ENCODE measurements around the gene WNT9A.

WNT9A gene

GRCh38 chr1:227918083-227918700, 29.5 kb downstream of the WNT9A start (continued):
- no peak for TF ChIP-seq ZBTB49 (tag by site-specific recombination; IDR thresholded peaks at IDR 0.05; ENCODE audit: low read depth)
- TF ChIP-seq ZNF791 (tag by site-specific recombination; IDR thresholded peaks at IDR 0.05) = no peak
- no peak for TF ChIP-seq MZF1 (tag by site-specific recombination; IDR thresholded peaks at IDR 0.05; ENCODE audit: borderline replicate concordance)
- no peak for TF ChIP-seq ZFP41 (tag by site-specific recombination; IDR thresholded peaks at IDR 0.05; ENCODE audit: borderline replicate concordance)
- no peak for TF ChIP-seq ZNF184 (tag by site-specific recombination; IDR thresholded peaks at IDR 0.05)

- no peak overlapping the region for H3K27ac ChIP-seq (ENCODE audit: extremely low read depth, low read depth, low read length)
- ChIA-PET CTCF (interaction anchor here (0.7 to 1.1 kb wide), 2 partner anchors 31 to 37 kb away, joined by 3 to 5 read pairs; no protein-coding TSS in a partner anchor), POLR2A (interaction anchor here (1.4 kb wide), 1 partner anchor 30 kb away, joined by 4 read pairs; the partner anchor contains the start of gene WNT9A)
- H3K4me3 ChIP-seq (ENCODE audit: low read depth, low read length) = no peak overlapping the region
- 0 out of 2 replicates have a peak, but pooled peaks cover 2% of the 10 kb centered on the region for H3K4me1 ChIP-seq (ENCODE audit: control insufficient read depth, insufficient read depth, low read length)
- H3K9me3 ChIP-seq (ENCODE audit: control insufficient read depth, insufficient read depth, low read depth, low read length) = no peaks in the 10 kb centered on the region
- H3K36me3 ChIP-seq (ENCODE audit: control insufficient read depth in 2 of 2, insufficient read depth in 1 of 2, low read length in 2 of 2) = peaks cover 0 to 10% of the 10 kb centered on the region in 2 experiments; a peak in 1 of 3 replicates
- TF ChIP-seq GLIS2 (tag by site-specific recombination; IDR thresholded peaks at IDR 0.05) (peak; percentile 50), EGR2 (tag by site-specific recombination; IDR thresholded peaks at IDR 0.05; ENCODE audit: low read depth) (peak; percentile 28; the same call in 1 of the 2 replicates), BCL11A (tag by site-specific recombination; IDR thresholded peaks at IDR 0.05; ENCODE audit: low read depth) (no peak), ZNF600 (tag by site-specific recombination; IDR thresholded peaks at IDR 0.05) (0 out of 2 replicates have a peak, but pooled peaks have one; percentile 33), HOXA7 (CRISPR knock-in tag; IDR thresholded peaks at IDR 0.05; ENCODE audit: borderline replicate concordance) (no peak), KLF7 (tag by site-specific recombination; IDR thresholded peaks at IDR 0.05; ENCODE audit: borderline replicate concordance) (no peak), RBAK (tag by site-specific recombination; IDR thresholded peaks at IDR 0.05) (no peak), ZFHX2 (tag by site-specific recombination; conservative IDR thresholded peaks at IDR 0.05) (peak; percentile 46), ZNF639 (tag by site-specific recombination; IDR thresholded peaks at IDR 0.05) (no peak)
Measured at GRCh38 chr1:227917081-227917950, 30.4 kb downstream of the WNT9A start.

- ChIA-PET CTCF (interaction anchor here (0.7 to 1.1 kb wide), 2 partner anchors 32 to 37 kb away, joined by 3 to 5 read pairs; no protein-coding TSS in a partner anchor), POLR2A (interaction anchor here (1.4 to 1.5 kb wide), 2 partner anchors 12 to 31 kb away, joined by 3 to 4 read pairs; partner anchors contain the start of gene WNT9A)
- no peak for TF ChIP-seq ZNF426 (tag by site-specific recombination; IDR thresholded peaks at IDR 0.05)
- no peak for TF ChIP-seq ZNF341 (tag by site-specific recombination; IDR thresholded peaks at IDR 0.05; ENCODE audit: low read depth)
- TF ChIP-seq ZFP69B (tag by site-specific recombination; IDR thresholded peaks at IDR 0.05) = no peak
- TF ChIP-seq MZF1 (tag by site-specific recombination; IDR thresholded peaks at IDR 0.05; ENCODE audit: borderline replicate concordance) = no peak
- TF ChIP-seq ZNF660 (tag by site-specific recombination; IDR thresholded peaks at IDR 0.05) = no peak
- TF ChIP-seq PRDM1 (tag by site-specific recombination; IDR thresholded peaks at IDR 0.05) = no peak
- TF ChIP-seq BCL11A (tag by site-specific recombination; IDR thresholded peaks at IDR 0.05; ENCODE audit: low read depth) = no peak
- Histone ChIP-seq H3K4me1 (ENCODE audit: control insufficient read depth, insufficient read depth, low read length) (0 out of 2 replicates have a peak, but pooled peaks cover 2% of the 10 kb centered on the region), H3K9me3 (ENCODE audit: control insufficient read depth, insufficient read depth, low read depth, low read length) (no peaks in the 10 kb centered on the region), H3K4me3 (ENCODE audit: low read depth, low read length) (no peak overlapping the region), H3K36me3 (ENCODE audit: control insufficient read depth in 2 of 2, insufficient read depth in 1 of 2, low read length in 2 of 2) (peaks cover 0 to 8% of the 10 kb centered on the region in 2 experiments; a peak in 1 of 3 replicates), H3K27ac (ENCODE audit: extremely low read depth, low read depth, low read length) (no peak overlapping the region)
Measured at GRCh38 chr1:227916655-227917054, 31.1 kb downstream of the WNT9A start.

Data from HEK293 (cell line).